GOT3 (cell line): ENCODE data around the gene MESP1.
A peak's percentile ranks its signal among the peaks of the same experiment; 100 is the strongest.

ENCODE experiments used
- DNase-seq: peaks from one replicate; lab custom pipeline; 2025; ENCODE audit warnings: mixed read lengths; lab: John Stamatoyannopoulos, UW

The MESP1 gene

DNA sequence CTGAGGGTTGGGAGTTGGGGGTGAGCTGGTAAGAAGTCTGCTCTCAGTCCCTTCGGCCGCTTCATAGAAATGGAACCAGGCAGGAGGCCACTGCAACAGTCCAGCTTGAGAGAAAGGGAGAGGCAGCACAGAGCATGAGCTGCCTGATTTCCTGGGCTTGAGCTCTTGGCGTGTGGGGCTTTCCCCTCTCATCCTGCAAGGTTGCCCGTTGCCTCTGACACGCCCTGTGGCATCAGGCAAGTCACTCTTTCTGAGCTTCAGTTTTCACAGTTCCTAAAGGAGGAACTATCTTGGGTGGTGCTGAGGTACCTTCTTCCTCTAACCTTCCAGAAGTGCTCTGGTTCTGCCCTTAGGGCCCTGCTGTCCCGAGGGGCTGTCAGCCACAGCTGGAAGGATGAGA, 30.0 kb upstream of the MESP1 start:
- no peak for DNase-seq

- no peak for DNase-seq
Observed at GRCh38 chr15:89780601-89781000, 29.6 kb upstream of the MESP1 start.

DNA sequence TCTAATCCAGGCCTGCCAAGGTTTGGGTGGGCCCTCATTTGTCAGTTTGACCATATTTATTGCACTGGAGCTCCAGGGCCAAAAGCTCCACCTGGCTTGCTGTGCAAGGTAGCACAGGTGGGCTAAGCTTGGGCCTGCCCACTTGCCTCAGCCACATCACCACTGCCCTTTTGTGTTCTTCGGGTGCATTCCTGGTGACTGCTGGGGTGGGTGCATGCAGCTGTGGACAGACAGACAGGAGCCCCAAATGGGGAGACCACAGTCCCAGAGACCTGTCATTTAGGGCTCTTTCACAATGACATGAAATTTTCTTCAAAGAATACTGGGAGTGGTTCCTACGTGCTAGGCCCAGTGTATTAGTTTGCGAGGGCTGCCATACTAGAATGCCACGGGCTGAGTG, 27.8 kb upstream of the MESP1 start:
- DNase-seq, result no peak

DNA sequence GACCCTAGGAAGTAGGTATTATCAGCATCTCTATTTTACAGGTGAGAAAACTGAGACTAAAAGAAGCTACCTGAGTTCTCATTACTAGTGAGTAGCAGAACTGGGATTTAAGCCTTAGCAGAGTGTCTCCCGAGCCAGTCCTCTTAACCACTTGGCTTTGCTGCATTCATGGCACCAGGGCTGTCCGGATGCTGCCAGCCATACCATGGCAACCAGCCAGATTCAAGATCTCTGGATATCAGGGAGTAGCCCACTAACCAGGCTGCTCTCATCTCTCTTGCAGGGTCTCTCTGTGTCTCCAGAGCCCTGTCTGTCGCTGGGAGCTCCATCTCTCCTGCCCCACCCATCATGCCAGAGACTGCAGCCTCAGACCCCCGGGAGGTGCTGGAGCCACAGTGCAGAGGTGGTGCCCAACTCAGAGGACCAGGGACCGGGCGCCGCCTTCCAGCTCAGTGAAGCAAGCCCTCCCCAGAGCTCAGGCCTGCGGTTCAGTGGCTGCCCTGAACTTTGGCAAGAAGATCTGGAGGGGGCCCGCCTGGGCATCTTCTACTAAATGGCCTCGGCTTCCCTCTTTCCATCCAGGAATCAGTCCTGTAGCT, 26.8 kb upstream of the MESP1 start:
- DNase-seq, result no peak

DNA sequence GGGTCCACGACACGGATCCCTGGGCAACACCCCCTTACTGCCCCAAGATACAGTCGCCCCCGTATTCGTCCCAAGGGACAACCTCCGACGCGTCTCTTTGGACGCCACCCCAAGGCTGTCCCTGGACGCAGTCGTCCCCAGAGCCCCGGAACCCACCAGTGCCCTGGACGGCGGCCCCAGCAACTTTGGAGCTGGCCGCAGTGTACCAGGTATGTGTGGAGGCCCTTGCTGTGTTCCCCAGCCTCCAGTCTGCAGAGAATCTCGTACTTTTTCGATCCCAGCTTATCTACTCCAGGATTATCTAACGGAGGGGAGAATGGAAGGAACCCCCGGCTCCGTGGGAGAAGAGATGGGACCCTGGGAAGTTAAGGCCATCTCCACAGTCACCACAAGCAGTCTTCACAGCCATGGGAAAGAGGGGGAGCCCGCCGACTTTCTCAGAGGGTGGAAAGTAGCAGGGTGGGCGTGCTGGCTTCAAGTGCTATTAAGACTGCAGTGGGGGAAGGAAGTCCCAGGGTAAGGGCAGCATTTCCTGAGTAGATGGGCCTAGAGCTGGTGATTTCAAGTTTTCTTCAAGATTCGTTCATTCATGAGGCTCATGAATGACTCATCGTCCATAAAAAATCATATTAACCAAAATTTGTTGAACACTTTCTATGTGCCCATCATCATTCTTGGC, 26.2 kb upstream of the MESP1 start:
- DNase-seq, result no peak

- peak; percentile 37 for DNase-seq
Observed at GRCh38 chr15:89776274-89777072, 25.4 kb upstream of the MESP1 start, which contains the start of gene MESP2. Gene MESP2 (plus strand): TSS chr15:89776332. CDS start chr15:89776358, 26 bp downstream.

DNA sequence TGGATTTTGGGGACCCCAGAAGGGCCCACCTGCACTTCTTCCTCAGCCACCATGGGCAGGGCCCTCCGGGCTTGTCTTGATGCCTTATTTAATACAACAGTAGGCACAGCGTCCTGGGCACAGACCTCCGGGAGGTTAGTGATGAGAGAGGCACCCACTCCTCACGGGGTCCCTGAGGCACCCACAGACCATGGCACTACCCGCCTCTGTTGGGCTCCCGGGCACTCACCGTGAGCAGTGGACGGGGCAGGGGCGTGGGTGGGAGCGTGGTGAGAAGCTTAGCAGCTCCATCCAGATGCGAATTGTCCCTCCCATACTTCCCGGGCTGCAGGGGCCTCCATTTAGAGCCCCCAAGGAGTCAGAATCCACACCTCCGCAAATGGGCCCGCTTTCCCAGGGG, 24.8 kb upstream of the MESP1 start:
- DNase-seq, result no peak

GRCh38 chr15:89774492-89774891, 23.4 kb upstream of the MESP1 start:
- no peak for DNase-seq

DNA sequence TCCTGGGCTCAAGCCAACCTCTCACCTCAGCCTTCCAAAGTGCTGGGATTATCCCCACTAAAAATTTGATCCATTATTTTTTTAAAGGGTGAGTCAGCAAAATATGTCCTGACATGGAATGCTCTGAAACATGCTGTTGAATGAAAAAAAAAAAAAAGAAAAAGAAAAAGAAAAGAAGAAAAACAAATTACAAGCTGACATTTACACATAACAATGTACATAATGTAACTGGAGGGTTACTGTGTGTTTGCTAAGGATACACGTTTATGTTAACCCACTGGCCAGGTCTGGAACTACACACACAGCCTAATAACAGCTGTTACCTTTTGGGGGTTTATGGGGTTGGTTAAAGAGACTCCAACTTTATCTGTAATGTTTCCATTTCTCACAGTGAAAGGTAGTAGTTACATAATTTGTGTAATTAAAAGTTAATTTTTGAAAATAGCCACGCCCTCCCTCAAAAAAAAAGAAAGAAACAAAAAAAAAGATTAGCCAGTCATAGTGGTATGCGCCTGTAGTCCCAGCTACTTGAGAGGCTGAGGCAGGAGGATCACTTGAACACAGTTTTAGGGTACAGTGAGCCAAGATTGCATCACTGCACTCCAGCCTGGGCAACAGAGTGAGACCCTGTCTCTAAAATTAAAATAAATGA, 22.0 kb upstream of the MESP1 start:
- no peak for DNase-seq

GRCh38 chr15:89770041-89770440, 19.0 kb upstream of the MESP1 start:
- no peak for DNase-seq

DNA sequence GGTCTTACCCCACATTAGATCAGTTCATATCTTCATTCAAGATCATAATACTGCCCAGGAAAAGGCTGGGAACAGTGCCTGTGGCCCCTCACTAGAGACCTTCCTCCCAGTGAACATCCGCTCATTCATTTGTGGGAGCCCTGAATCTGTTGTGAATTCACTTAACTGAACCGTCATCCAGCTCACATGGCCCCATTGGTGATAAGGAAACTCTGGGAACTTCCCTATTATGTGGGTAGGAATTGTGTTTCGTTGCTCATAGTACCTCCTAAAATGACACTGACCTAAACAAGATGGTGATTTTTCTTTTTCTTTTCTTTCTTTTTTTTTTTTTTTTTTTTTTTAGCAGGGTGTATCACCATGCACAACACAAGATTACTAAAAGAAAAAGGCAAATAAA, 18.3 kb upstream of the MESP1 start:
- DNase-seq, result no peak

- no peak for DNase-seq
Observed at GRCh38 chr15:89768071-89768500, 17.0 kb upstream of the MESP1 start.

DNA sequence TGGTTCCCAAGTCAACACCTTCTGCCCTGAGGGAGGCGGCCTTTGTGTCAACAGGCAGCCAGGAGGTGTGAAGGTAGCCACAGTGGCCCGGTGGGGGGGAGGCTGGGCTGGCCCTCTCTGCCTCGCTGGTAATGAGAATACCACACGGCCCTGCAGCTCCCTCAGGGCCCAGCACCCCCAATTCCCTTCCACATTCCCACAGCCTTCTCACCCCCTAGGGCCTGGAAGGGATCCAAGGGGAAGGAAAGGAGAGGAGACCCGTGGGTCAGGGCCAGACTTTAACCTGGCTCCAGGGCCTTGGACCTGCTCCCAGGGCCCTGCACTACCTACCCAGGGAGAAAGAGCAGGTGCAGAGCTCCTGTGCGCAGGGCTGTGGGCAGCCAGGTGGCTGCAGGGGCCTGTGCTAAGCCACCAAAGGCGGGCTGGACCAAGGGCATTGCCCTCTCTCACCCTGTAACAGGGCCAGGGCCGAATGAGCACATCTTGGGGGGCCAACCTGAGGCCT, 16.4 kb upstream of the MESP1 start:
- no peak for DNase-seq

DNA sequence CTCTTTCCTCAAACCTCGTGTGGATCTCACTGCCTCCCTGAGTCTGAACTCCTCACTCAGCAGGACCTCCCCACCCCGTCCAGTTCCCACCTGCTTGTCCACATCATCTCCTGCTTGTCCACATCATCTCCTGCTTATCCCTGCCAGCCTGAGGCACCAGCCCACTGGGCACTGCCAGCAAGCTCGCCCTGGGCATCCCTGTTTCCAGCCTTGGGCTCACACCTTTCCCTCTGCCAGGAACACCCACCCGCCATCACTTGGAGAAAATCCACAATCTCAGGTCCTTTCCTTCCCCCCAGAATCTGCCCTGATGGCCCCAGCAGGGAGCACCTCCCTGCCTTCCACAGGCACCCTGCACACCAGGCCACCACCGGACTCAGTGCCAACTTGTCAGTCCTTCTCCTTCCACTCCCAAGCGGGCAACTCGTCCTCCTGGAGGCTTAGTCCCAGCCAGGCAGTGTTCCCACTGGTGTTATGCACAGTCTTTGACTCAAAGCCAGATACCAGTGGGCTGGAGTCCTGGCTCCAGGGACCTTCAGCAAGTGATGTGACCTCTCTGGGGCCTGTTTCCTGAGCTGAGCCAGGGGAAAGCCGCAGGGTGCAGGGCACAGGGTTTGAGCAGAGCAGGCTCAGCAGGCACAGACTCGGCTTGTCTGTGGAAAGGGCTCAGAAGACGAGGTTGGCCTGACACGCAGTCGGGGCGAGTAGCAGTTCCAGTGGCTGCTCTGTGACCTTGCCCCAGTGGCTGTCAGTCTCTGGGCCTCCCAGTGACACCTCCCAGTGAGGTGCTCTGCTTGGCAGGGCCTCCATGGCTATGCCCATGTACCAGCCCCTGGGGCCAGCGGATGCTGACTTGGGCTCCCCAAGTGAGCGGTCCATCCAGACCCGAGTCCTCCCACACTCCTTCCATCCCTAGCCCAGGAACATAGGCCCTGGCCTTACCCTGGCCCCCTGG, 15.6 kb upstream of the MESP1 start:
- no peak for DNase-seq

DNA sequence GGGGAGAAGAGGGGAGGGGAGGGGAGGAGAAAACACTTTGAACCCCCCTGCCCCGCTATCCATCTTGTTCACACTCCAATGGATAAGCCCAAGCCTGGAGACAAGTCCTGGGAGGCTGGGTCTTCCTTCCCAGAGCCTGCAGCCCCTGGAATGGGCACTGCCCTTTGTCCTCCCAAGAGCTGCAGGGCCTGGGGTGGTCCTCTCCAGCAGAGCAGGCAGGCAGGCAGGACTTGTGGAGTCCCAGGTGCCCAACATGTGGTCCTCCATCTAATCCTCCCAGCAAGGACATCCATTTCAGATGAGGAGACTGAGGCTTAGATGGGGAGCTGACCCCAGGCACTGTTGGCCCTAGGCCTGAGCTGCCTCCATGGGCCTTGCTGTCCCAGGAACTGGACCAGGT, 14.6 kb upstream of the MESP1 start:
- DNase-seq, result no peak

- DNase-seq, result no peak
Observed at GRCh38 chr15:89761929-89762328, 10.9 kb upstream of the MESP1 start.

GRCh38 chr15:89761009-89761831, 10.2 kb upstream of the MESP1 start:
- DNase-seq, result no peak

DNA sequence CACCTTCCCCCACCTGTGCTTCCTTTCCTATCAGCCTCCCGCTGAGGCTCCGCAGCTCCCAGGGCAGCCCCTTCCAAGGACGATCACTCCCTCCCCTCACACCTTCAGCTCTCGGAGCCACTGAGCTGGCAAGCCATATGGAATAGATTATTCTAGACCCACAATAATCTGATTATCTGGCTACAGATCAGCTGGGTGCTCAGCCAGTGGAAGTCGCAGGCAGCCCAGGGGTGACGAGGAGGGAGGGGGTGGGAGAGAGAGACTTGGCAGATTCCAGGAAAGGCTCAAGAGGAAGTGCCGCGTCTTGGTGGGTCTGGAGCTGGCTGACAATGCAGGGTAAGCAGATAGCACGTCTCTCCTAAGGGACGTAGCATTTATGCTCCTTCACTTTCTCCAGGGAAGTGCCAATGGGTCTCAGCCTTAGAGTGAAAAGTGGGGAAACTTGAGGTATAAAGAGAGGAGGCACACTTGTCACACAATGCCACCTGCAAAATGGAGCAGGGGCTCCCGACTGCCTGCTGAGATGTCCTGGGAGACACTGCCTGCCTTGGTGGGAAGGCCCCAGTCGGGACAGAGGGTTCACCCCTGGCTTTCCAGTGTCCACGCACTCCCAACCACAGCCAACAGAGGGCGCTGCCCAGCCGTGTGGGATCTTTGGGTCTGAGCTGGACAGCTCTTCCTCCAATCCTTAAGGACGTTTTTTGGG, 9.4 kb upstream of the MESP1 start:
- DNase-seq, result no peak

DNA sequence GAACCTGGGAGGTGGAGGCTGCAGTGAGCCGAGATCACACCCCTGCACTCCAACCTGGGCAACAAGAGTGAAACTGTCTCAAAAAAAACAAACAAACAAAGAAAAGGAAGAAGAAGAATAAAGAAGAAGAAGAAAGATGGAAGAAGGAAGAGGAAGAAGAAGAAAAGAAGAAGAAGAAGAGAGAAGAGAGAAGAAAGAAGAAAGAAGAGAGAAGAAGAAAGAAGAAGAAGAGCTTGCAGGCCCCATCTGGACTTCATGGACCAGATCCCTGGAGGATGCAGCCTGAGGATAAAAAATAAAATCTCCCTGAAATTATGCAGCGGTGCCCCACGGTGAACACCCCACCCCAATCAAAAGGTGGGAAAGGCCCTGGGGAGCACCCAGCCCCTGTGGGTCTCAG, 8.8 kb upstream of the MESP1 start:
- DNase-seq, result no peak

- no peak for DNase-seq
Observed at GRCh38 chr15:89758981-89759380, 7.9 kb upstream of the MESP1 start.
